Neural crest cell (in vitro differentiated cells): Measurements from ENCODE around the gene RPS6KA1. TPM values are rescaled to one million over a fixed set of nuclear protein-coding genes. Genes with fewer than 3 reads are reported as not detected.

Experiments used
- DNase-seq: peaks from one replicate; pipeline ENCODE4 v3.0.0; 2021; ENCODE audit warnings: low read depth, mixed read lengths, low spot score
- H3K27ac Mint-ChIP-seq: one replicate; pipeline ENCODE4 v1.8.0; 2021; ENCODE audit warnings: mild to moderate bottlenecking, mixed read lengths; ENCODE audit not compliant: unreplicated experiment
- H3K27me3 Mint-ChIP-seq: 2 replicates; pipeline ENCODE4 v1.8.0; 2021; ENCODE audit warnings: low read depth, mild to moderate bottlenecking, mixed read lengths
- H3K36me3 Mint-ChIP-seq: 2 replicates; pipeline ENCODE4 v1.8.0; 2021; ENCODE audit warnings: low read depth, mild to moderate bottlenecking, mixed read lengths
- H3K4me1 Mint-ChIP-seq: 2 replicates; pipeline ENCODE4 v1.8.0; 2021; ENCODE audit warnings: mixed read lengths
- H3K4me3 Mint-ChIP-seq: one replicate; pipeline ENCODE4 v1.8.0; 2021; ENCODE audit warnings: mild to moderate bottlenecking, mixed read lengths
- H3K9me3 Mint-ChIP-seq: 2 replicates; pipeline ENCODE4 v1.8.0; 2021; ENCODE audit warnings: mixed read lengths
- total RNA-seq: library from RNA; stranded (reverse); gene quantifications from 2 replicates; pipeline ENCODE4 v1.2.1, GENCODE V29; 2021
- TF ChIP-seq, protein P1 (sequence below): fragments of 200-600 bp; sonication (generic); conservative IDR thresholded peaks from 2 replicates; pipeline ENCODE4 v1.5.0; 2021; ENCODE audit warnings: antibody characterized with exemption, mild to moderate bottlenecking

The RPS6KA1 gene
- total RNA-seq, 1 donor from 2014 or later, result 41.6 TPM

DNA sequence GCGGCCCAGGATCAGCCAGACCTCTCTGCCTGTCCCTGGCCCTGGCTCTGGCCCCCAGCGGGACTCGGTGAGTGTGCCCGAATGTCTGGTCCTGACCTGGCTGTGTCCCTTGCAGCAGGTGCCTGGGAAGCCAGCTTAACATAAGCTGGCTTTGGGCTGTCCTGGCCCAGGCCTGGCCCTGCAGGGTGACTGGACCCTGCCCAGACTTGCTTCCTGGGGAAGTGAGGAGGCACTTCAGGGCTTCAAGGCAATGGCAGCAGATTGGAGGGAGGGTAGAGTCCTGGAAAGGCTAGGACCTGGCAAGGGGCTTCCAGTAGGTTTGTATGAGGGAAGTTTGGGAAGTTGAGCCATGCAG, 16.4 kb downstream of the RPS6KA1 start:
- no peak overlapping the region for H3K27ac Mint-ChIP-seq
- H3K27me3 Mint-ChIP-seq, result no peaks in the 10 kb centered on the region

GRCh38 chr1:26546375-26546774, 16.8 kb downstream of the RPS6KA1 start:
- peaks cover 20% of the 10 kb centered on the region for H3K4me1 Mint-ChIP-seq
- no peak overlapping the region for H3K27ac Mint-ChIP-seq
- DNase-seq, result no peak

More for the DNA sequence above, 16.4 kb downstream of the RPS6KA1 start:
- H3K36me3 Mint-ChIP-seq, result peaks cover 2% of the 10 kb centered on the region
- no peak overlapping the region for H3K4me3 Mint-ChIP-seq
- no peaks in the 10 kb centered on the region for H3K9me3 Mint-ChIP-seq
- TF ChIP-seq, protein P1, sequence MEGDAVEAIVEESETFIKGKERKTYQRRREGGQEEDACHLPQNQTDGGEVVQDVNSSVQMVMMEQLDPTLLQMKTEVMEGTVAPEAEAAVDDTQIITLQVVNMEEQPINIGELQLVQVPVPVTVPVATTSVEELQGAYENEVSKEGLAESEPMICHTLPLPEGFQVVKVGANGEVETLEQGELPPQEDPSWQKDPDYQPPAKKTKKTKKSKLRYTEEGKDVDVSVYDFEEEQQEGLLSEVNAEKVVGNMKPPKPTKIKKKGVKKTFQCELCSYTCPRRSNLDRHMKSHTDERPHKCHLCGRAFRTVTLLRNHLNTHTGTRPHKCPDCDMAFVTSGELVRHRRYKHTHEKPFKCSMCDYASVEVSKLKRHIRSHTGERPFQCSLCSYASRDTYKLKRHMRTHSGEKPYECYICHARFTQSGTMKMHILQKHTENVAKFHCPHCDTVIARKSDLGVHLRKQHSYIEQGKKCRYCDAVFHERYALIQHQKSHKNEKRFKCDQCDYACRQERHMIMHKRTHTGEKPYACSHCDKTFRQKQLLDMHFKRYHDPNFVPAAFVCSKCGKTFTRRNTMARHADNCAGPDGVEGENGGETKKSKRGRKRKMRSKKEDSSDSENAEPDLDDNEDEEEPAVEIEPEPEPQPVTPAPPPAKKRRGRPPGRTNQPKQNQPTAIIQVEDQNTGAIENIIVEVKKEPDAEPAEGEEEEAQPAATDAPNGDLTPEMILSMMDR, result no peak
- peaks cover 20% of the 10 kb centered on the region for H3K4me1 Mint-ChIP-seq
- DNase-seq, result no peak

DNA sequence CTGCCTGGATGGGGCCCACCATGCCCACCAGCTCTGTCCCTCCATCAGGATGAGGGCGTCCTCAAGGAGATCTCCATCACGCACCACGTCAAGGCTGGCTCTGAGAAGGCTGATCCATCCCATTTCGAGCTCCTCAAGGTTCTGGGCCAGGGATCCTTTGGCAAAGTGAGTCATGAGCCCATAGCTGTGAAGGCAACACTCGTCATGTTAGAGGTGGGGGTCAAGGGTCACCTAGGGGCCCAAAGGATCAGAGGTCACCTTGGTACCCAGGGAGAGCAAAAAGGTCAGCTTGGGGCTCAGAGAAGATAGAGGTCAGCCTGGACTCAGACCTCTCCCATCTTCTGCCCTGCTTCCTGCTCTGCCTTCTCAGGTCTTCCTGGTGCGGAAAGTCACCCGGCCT, 17.3 kb downstream of the RPS6KA1 start:
- H3K27me3 Mint-ChIP-seq, result no peaks in the 10 kb centered on the region
- TF ChIP-seq, protein P1, result no peak
- peaks cover 2% of the 10 kb centered on the region for H3K36me3 Mint-ChIP-seq
- H3K4me1 Mint-ChIP-seq, result peaks cover 16% of the 10 kb centered on the region
- H3K9me3 Mint-ChIP-seq, result no peaks in the 10 kb centered on the region
- DNase-seq, result no peak
- H3K27ac Mint-ChIP-seq, result no peak overlapping the region
- no peak overlapping the region for H3K4me3 Mint-ChIP-seq

More at GRCh38 chr1:26546375-26546774, 16.8 kb downstream of the RPS6KA1 start:
- Mint-ChIP-seq H3K36me3 (peaks cover 2% of the 10 kb centered on the region), H3K9me3 (no peaks in the 10 kb centered on the region), H3K27me3 (no peaks in the 10 kb centered on the region), H3K4me3 (no peak overlapping the region)
- TF ChIP-seq, protein P1, result no peak

DNA sequence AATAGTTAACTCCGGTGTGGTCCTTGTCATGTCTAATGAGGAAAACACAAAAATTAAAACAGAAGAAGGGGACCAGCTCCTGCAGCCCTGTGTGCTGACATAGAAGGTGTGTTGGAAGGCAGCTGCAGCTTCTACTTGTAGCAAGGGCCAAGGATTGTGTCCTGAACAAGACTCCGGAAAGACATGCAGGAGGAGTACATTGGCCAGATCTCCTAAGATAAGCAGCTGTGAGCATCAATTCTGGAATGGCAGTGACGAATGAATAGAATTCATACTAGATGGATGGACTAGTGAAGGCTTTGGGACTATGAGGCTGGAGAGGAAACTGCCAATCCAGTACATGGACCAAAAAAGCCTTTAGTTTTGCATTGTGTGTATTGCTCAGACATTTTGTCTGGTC, 19.3 kb downstream of the RPS6KA1 start:
- Mint-ChIP-seq H3K4me3 (no peak overlapping the region), H3K27ac (no peak overlapping the region), H3K9me3 (no peaks in the 10 kb centered on the region), H3K36me3 (no peaks in the 10 kb centered on the region), H3K27me3 (no peaks in the 10 kb centered on the region), H3K4me1 (peaks cover 3% of the 10 kb centered on the region)
- no peak for DNase-seq
- TF ChIP-seq, protein P1, result no peak

- no peak overlapping the region for H3K4me3 Mint-ChIP-seq
- TF ChIP-seq, protein P1, result no peak
- H3K27ac Mint-ChIP-seq, result no peak overlapping the region
- H3K36me3 Mint-ChIP-seq, result no peaks in the 10 kb centered on the region
- DNase-seq, result no peak
- peaks cover 24% of the 10 kb centered on the region for H3K4me1 Mint-ChIP-seq
- H3K9me3 Mint-ChIP-seq, result no peaks in the 10 kb centered on the region
- no peaks in the 10 kb centered on the region for H3K27me3 Mint-ChIP-seq
These were observed 21.4 kb downstream of the RPS6KA1 start for GRCh38 chr1:26550946-26551345.

GRCh38 chr1:26552720-26553119, 23.2 kb downstream of the RPS6KA1 start:
- TF ChIP-seq, protein P1, result no peak
- Mint-ChIP-seq H3K4me1 (peaks cover 38% of the 10 kb centered on the region), H3K36me3 (no peaks in the 10 kb centered on the region), H3K27ac (no peak overlapping the region), H3K27me3 (no peaks in the 10 kb centered on the region), H3K9me3 (no peaks in the 10 kb centered on the region), H3K4me3 (no peak overlapping the region)
- no peak for DNase-seq
